Fibroblast of pulmonary artery (primary cell): ENCODE measurements around the gene RGS11.

Source experiments
- DNase-seq: peaks from one replicate; pipeline ENCODE4 v3.0.0-alpha.2; 2010; ENCODE audit warnings: low read depth
- H3K4me3 ChIP-seq: replicated peaks from 2 replicates; pipeline ENCODE4 v1.5.1; 2011; ENCODE audit warnings: low read depth, mild to moderate bottlenecking, control low read depth, low read length, moderate library complexity
- TF ChIP-seq, protein P1 (sequence below): IDR thresholded peaks from 2 replicates; pipeline ENCODE4 v1.5.1; 2011; ENCODE audit warnings: mild to moderate bottlenecking, control low read depth, low read length, inconsistent platforms; ENCODE audit errors: missing control alignments

The RGS11 gene

DNA sequence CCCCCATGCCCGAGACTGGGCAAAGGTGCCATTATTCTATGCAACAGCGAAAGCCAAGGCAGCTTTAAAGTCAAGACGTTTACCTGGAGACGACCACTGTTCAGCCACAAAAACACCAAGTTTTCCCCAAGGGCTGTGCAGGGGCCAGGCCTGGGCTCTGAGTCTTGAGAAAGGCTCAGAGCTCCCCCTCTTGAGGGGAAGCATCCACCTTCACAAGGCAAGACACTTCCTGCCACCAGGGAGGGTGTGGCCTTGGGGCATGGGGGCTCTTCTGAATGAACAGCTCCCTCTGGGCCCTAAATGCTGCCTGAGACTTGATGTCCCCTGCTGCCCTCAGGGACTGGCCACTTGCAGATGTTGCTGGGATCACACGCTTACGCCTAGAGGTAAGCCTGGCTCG lies 33.7 kb upstream of the RGS11 start:
- no peak for DNase-seq
- H3K4me3 ChIP-seq = no peak overlapping the region
- TF ChIP-seq, protein P1, sequence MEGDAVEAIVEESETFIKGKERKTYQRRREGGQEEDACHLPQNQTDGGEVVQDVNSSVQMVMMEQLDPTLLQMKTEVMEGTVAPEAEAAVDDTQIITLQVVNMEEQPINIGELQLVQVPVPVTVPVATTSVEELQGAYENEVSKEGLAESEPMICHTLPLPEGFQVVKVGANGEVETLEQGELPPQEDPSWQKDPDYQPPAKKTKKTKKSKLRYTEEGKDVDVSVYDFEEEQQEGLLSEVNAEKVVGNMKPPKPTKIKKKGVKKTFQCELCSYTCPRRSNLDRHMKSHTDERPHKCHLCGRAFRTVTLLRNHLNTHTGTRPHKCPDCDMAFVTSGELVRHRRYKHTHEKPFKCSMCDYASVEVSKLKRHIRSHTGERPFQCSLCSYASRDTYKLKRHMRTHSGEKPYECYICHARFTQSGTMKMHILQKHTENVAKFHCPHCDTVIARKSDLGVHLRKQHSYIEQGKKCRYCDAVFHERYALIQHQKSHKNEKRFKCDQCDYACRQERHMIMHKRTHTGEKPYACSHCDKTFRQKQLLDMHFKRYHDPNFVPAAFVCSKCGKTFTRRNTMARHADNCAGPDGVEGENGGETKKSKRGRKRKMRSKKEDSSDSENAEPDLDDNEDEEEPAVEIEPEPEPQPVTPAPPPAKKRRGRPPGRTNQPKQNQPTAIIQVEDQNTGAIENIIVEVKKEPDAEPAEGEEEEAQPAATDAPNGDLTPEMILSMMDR = no peak

DNA sequence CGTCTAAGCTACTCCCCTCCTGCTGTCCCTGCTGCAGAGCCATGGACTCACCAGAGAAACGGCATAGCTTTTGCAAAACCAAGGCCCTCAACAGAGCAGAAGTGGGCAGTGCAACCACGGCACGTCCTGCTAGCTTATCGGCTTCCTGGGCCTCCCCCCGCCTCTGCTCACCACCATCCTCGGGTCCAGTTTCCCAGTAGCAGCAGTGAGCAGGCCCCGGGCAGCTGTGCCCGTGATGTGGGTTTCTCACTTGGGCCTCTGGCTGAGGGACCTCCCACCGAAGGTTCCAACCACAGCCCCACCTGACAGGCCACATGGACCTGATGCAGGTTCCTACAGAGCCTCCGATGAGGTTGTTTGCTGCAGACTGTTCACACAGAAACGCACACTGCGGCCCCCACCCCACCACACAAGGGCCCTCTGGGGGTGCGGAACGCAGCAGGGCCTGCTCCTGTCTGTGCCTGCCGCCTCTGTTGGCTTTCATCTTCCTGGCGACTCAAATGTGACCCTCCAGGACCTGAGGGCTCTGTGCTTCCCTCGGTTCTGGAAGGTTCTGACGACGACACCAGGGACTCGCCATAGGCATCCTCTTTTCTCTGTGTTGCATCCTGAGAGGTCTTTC lies 32.1 kb upstream of the RGS11 start:
- TF ChIP-seq, protein P1 = no peak
- no peak overlapping the region for H3K4me3 ChIP-seq
- no peak for DNase-seq

DNA sequence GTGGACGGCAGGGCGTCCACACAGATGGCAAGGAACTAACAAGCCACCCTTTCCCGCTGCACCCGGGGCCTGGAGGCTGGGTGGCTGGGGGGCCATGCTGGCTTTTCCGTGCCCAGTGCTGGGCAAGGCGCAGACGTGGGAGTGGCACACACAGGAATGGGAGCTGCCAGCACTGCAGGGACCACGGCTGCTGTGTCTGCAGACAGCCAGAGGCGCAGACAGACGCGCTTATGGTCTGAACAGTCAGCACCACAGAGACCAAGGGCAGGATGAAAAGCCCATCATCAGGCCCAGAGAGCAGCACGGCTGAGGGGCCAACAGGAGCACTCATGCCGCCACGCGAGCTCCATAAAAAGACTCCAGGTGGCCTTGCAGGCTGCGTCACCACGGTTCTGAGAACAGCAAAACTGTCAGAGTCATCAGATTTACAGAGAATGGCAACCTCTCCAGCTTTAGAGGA lies 31.2 kb upstream of the RGS11 start:
- no peak overlapping the region for H3K4me3 ChIP-seq
- TF ChIP-seq, protein P1 = no peak
- DNase-seq = no peak

DNA sequence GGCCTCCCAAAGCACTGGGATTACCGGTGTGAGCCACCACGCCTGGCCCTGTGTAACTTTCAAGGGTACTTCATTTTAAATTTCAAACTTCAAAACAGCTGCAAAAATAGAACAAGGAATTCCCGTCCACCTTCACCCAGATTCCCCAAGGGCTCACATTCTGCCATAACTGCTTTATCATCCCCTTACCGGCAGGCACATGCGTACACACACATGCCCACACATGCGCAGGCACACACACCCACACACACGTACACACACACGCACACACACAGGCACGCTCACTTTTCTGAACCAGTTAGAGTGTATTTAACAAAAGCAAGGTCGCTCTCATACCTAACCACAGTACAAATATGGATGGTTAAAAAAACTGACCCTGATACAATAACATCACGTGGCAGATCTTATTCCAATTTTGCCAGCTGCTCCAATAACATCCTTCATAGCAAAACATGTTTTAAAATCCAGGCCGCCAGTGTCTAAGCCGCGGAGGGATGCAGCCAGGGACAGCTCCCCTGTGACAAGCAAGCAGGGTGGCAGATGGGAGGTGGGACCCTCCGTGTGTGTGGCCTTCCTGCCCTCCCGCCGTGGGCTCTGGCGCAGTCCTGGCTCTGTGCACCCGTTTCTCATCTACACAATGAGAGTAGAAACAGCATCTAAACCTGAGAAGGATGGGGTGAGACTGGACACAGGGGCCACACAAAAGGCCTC lies 30.3 kb upstream of the RGS11 start:
- TF ChIP-seq, protein P1 = no peak
- no peak overlapping the region for H3K4me3 ChIP-seq

DNA sequence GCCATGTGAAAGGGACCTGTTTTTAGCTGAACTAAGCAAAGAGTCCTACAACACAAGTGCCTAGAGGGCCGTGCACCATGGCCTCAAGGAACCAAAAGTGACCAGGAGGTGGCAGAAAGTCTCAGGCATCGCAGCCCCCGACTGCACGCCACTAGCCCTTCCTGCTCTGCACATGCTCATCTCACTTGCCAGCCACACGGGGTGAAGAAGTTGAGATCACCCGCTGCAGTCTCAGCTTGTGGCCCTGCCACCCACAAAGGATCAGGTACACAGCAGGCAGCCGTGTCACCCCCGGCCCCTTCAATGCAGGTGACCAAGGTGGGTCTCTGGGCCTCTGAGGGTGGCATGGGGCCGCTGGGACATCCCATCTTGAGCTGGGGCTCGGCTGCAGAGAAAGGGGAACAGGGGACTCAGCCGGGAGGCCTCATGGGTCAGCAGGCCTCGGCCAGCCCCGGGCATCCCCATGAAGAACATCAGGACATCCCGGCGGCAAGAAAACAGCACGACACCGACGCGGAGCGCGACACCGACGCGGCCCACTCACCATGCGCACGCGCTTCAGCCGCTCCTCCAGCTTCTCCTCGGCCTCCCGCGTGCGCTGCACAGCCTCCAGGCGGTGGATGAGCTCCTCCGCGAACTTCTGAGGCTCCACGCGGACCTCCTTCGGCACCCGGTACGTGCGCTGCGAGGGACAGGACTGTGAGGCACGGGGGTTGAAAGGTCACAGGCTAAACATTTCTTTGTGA lies 28.2 kb upstream of the RGS11 start:
- no peak overlapping the region for H3K4me3 ChIP-seq
- peak; percentile 3 for DNase-seq
- TF ChIP-seq, protein P1 = no peak

More for the DNA sequence above, 30.3 kb upstream of the RGS11 start:
- DNase-seq = no peak

DNA sequence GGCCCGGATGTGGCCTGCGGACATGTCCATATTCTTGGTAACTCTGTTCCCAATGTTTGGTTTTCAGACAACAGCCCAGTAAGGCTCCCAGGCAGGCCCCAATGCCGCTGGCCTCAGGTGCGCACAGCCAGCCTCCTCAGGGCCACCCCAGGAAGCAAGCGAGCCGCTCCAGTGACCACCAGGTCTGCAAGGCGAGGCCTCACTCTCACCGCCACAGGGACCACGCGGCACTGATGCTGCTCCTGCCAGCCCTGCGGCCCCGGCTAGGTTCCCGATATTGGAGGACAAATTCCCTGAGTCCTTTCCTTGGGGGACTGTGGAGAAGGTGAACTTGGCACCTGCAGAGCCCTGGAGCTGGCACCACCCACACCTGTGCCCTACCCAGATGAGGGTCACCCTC lies 26.2 kb upstream of the RGS11 start:
- DNase-seq = no peak
- H3K4me3 ChIP-seq = no peak overlapping the region
- TF ChIP-seq, protein P1 = no peak
